ENCODE data around the gene PRSS12. TPM values are rescaled to one million over a fixed set of nuclear protein-coding genes. Genes with fewer than 3 reads are reported as not detected.
"Not testable (repeated sequence)": the region's sequence is repeated elsewhere in the genome, so short reads cannot be mapped to it uniquely, and the experiment has no call there.

PRSS12 gene
- polyA plus RNA-seq, 1 donor, result 2.3 TPM

- H3K36me3 ChIP-seq (ENCODE audit: control insufficient read depth, insufficient read depth, low read length), result no peaks in the 10 kb centered on the region
- no peaks in the 10 kb centered on the region for H3K27me3 ChIP-seq (ENCODE audit: control insufficient read depth, insufficient read depth, low read length)
- H3K27ac ChIP-seq (ENCODE audit: low read length), result no peak overlapping the region
- H3K4me3 ChIP-seq (ENCODE audit: low read length), result no peak overlapping the region
- DNase-seq, result no peak
- H3K4me1 ChIP-seq (ENCODE audit: control insufficient read depth, insufficient read depth, low read length), result no peaks in the 10 kb centered on the region
- 83% methylated on average over 2 of the region's 2 CpGs for WGBS (ENCODE audit: insufficient coverage, low lambda C conversion rate)
- H3K9me3 ChIP-seq (ENCODE audit: control insufficient read depth, low read depth, low read length), result no peaks in the 10 kb centered on the region
Observed at GRCh38 chr4:118326585-118326984, 26.2 kb downstream of the PRSS12 start.

- 83% methylated on average over 1 of the region's 1 CpG for WGBS (ENCODE audit: insufficient coverage, low lambda C conversion rate)
- Histone ChIP-seq H3K36me3 (ENCODE audit: control insufficient read depth, insufficient read depth, low read length) (no peaks in the 10 kb centered on the region), H3K27me3 (ENCODE audit: control insufficient read depth, insufficient read depth, low read length) (no peaks in the 10 kb centered on the region), H3K4me3 (ENCODE audit: low read length) (no peak overlapping the region), H3K27ac (ENCODE audit: low read length) (no peak overlapping the region), H3K4me1 (ENCODE audit: control insufficient read depth, insufficient read depth, low read length) (no peaks in the 10 kb centered on the region), H3K9me3 (ENCODE audit: control insufficient read depth, low read depth, low read length) (no peaks in the 10 kb centered on the region)
- DNase-seq, result no peak
Observed at GRCh38 chr4:118325431-118325830, 27.4 kb downstream of the PRSS12 start.

GRCh38 chr4:118322831-118323502 lies 29.8 kb downstream of the PRSS12 start:
- H3K9me3 ChIP-seq (ENCODE audit: control insufficient read depth, low read depth, low read length), result no peaks in the 10 kb centered on the region
- H3K36me3 ChIP-seq (ENCODE audit: control insufficient read depth, insufficient read depth, low read length), result no peaks in the 10 kb centered on the region
- 91% methylated on average over 5 of the region's 5 CpGs for WGBS (ENCODE audit: insufficient coverage, low lambda C conversion rate)
- no peak for DNase-seq
- H3K27me3 ChIP-seq (ENCODE audit: control insufficient read depth, insufficient read depth, low read length), result no peaks in the 10 kb centered on the region
- H3K4me1 ChIP-seq (ENCODE audit: control insufficient read depth, insufficient read depth, low read length), result no peaks in the 10 kb centered on the region
- H3K4me3 ChIP-seq (ENCODE audit: low read length), result no peak overlapping the region
- no peak overlapping the region for H3K27ac ChIP-seq (ENCODE audit: low read length)

- Histone ChIP-seq H3K4me3 (ENCODE audit: low read length) (no peak overlapping the region), H3K36me3 (ENCODE audit: control insufficient read depth, insufficient read depth, low read length) (no peaks in the 10 kb centered on the region), H3K9me3 (ENCODE audit: control insufficient read depth, low read depth, low read length) (no peaks in the 10 kb centered on the region), H3K4me1 (ENCODE audit: control insufficient read depth, insufficient read depth, low read length) (no peaks in the 10 kb centered on the region), H3K27me3 (ENCODE audit: control insufficient read depth, insufficient read depth, low read length) (no peaks in the 10 kb centered on the region), H3K27ac (ENCODE audit: low read length) (no peak overlapping the region)
- DNase-seq, result no peak
- WGBS (ENCODE audit: insufficient coverage, low lambda C conversion rate), result no CpG with 5 or more reads among the region's 1 CpG
Observed at GRCh38 chr4:118318931-118319330, 33.9 kb downstream of the PRSS12 start.

GRCh38 chr4:118317691-118318090 lies 35.1 kb downstream of the PRSS12 start:
- no peak overlapping the region for H3K4me3 ChIP-seq (ENCODE audit: low read length)
- DNase-seq, result no peak
- WGBS (ENCODE audit: insufficient coverage, low lambda C conversion rate), result no CpG with 5 or more reads among the region's 2 CpGs
- no peaks in the 10 kb centered on the region for H3K36me3 ChIP-seq (ENCODE audit: control insufficient read depth, insufficient read depth, low read length)
- H3K4me1 ChIP-seq (ENCODE audit: control insufficient read depth, insufficient read depth, low read length), result no peaks in the 10 kb centered on the region
- no peaks in the 10 kb centered on the region for H3K27me3 ChIP-seq (ENCODE audit: control insufficient read depth, insufficient read depth, low read length)
- H3K27ac ChIP-seq (ENCODE audit: low read length), result no peak overlapping the region
- no peaks in the 10 kb centered on the region for H3K9me3 ChIP-seq (ENCODE audit: control insufficient read depth, low read depth, low read length)

GRCh38 chr4:118314221-118314620 lies 38.6 kb downstream of the PRSS12 start:
- DNase-seq, result no peak
- no peaks in the 10 kb centered on the region for H3K4me1 ChIP-seq (ENCODE audit: control insufficient read depth, insufficient read depth, low read length)
- no peaks in the 10 kb centered on the region for H3K27me3 ChIP-seq (ENCODE audit: control insufficient read depth, insufficient read depth, low read length)
- no peak overlapping the region for H3K27ac ChIP-seq (ENCODE audit: low read length)
- no peak overlapping the region for H3K4me3 ChIP-seq (ENCODE audit: low read length)
- no peaks in the 10 kb centered on the region for H3K9me3 ChIP-seq (ENCODE audit: control insufficient read depth, low read depth, low read length)
- H3K36me3 ChIP-seq (ENCODE audit: control insufficient read depth, insufficient read depth, low read length), result no peaks in the 10 kb centered on the region
- 94% methylated on average over 2 of the region's 2 CpGs for WGBS (ENCODE audit: insufficient coverage, low lambda C conversion rate)

GRCh38 chr4:118313098-118313497 lies 39.7 kb downstream of the PRSS12 start:
- Histone ChIP-seq H3K27ac (ENCODE audit: low read length) (no peak overlapping the region), H3K27me3 (ENCODE audit: control insufficient read depth, insufficient read depth, low read length) (no peaks in the 10 kb centered on the region), H3K36me3 (ENCODE audit: control insufficient read depth, insufficient read depth, low read length) (no peaks in the 10 kb centered on the region), H3K9me3 (ENCODE audit: control insufficient read depth, low read depth, low read length) (no peaks in the 10 kb centered on the region), H3K4me3 (ENCODE audit: low read length) (no peak overlapping the region), H3K4me1 (ENCODE audit: control insufficient read depth, insufficient read depth, low read length) (no peaks in the 10 kb centered on the region)
- no peak for DNase-seq
- no CpG with 5 or more reads among the region's 6 CpGs for WGBS (ENCODE audit: insufficient coverage, low lambda C conversion rate)

- Histone ChIP-seq H3K27ac (ENCODE audit: low read length) (no peak overlapping the region), H3K4me3 (ENCODE audit: low read length) (no peak overlapping the region), H3K4me1 (ENCODE audit: control insufficient read depth, insufficient read depth, low read length) (no peaks in the 10 kb centered on the region), H3K9me3 (ENCODE audit: control insufficient read depth, low read depth, low read length) (no peaks in the 10 kb centered on the region), H3K36me3 (ENCODE audit: control insufficient read depth, insufficient read depth, low read length) (no peaks in the 10 kb centered on the region), H3K27me3 (ENCODE audit: control insufficient read depth, insufficient read depth, low read length) (no peaks in the 10 kb centered on the region)
- DNase-seq, result no peak
- 74% methylated on average over 2 of the region's 4 CpGs for whole genome bisulfite sequencing (ENCODE audit: insufficient coverage, low lambda C conversion rate)
Observed at GRCh38 chr4:118308306-118309030, 44.3 kb downstream of the PRSS12 start.

- H3K27ac ChIP-seq (ENCODE audit: low read length), result no peak overlapping the region
- WGBS (ENCODE audit: insufficient coverage, low lambda C conversion rate), result 50% methylated on average over 2 of the region's 2 CpGs
- no peak for DNase-seq
- H3K27me3 ChIP-seq (ENCODE audit: control insufficient read depth, insufficient read depth, low read length), result no peaks in the 10 kb centered on the region
- no peaks in the 10 kb centered on the region for H3K9me3 ChIP-seq (ENCODE audit: control insufficient read depth, low read depth, low read length)
- no peaks in the 10 kb centered on the region for H3K4me1 ChIP-seq (ENCODE audit: control insufficient read depth, insufficient read depth, low read length)
- no peak overlapping the region for H3K4me3 ChIP-seq (ENCODE audit: low read length)
- H3K36me3 ChIP-seq (ENCODE audit: control insufficient read depth, insufficient read depth, low read length), result no peaks in the 10 kb centered on the region
Observed at GRCh38 chr4:118307643-118308042, 45.2 kb downstream of the PRSS12 start.

- H3K27ac ChIP-seq (ENCODE audit: low read length); H3K27me3 ChIP-seq (ENCODE audit: control insufficient read depth, insufficient read depth, low read length); DNase-seq; H3K4me1 ChIP-seq (ENCODE audit: control insufficient read depth, insufficient read depth, low read length); H3K9me3 ChIP-seq (ENCODE audit: control insufficient read depth, low read depth, low read length); H3K4me3 ChIP-seq (ENCODE audit: low read length); H3K36me3 ChIP-seq (ENCODE audit: control insufficient read depth, insufficient read depth, low read length): not testable (repeated sequence)
- WGBS (ENCODE audit: insufficient coverage, low lambda C conversion rate), result 100% methylated on average over 5 of the region's 6 CpGs
Observed at GRCh38 chr4:118299619-118300018, 53.2 kb downstream of the PRSS12 start.

- H3K27me3 ChIP-seq (ENCODE audit: control insufficient read depth, insufficient read depth, low read length), result no peaks in the 10 kb centered on the region
- no peaks in the 10 kb centered on the region for H3K4me1 ChIP-seq (ENCODE audit: control insufficient read depth, insufficient read depth, low read length)
- H3K27ac ChIP-seq (ENCODE audit: low read length), result no peak overlapping the region
- H3K36me3 ChIP-seq (ENCODE audit: control insufficient read depth, insufficient read depth, low read length), result no peaks in the 10 kb centered on the region
- no peak for DNase-seq
- H3K9me3 ChIP-seq (ENCODE audit: control insufficient read depth, low read depth, low read length), result no peaks in the 10 kb centered on the region
- no peak overlapping the region for H3K4me3 ChIP-seq (ENCODE audit: low read length)
- WGBS (ENCODE audit: insufficient coverage, low lambda C conversion rate), result 80% methylated on average over 1 of the region's 1 CpG
Observed at GRCh38 chr4:118296729-118297128, 56.1 kb downstream of the PRSS12 start.

Data from large intestine (tissue), 3 donors.